HT-29 (cell line): ENCODE measurements around the gene NR2E3. TPM values are rescaled to one million over a fixed set of nuclear protein-coding genes. Genes with fewer than 3 reads are reported as not detected.
"Not testable (repeated sequence)": the region's sequence is repeated elsewhere in the genome, so short reads cannot be mapped to it uniquely, and the experiment has no call there.

ENCODE experiments used
- DNase-seq: peaks from one replicate; pipeline ENCODE4 v3.0.0-alpha.2; 2015; ENCODE audit warnings: low spot score
- small RNA-seq: library from RNA; depleted of rRNA; stranded (forward); fragments of <200 nt; gene quantifications from one replicate; pipeline ENCODE3, GENCODE V24; 2014
- total RNA-seq: library from RNA; depleted of rRNA; stranded (reverse); fragments of >200 nt; shearing (Covaris generic); gene quantifications from 2 replicates; pipeline ENCODE4 v1.2.3, GENCODE V29; 2014

Gene NR2E3
- total RNA-seq, 1 experiment from 2014 or later = 0.46 TPM

- DNase-seq = no peak
Measured at GRCh38 chr15:71813723-71814470, 3.5 kb downstream of the NR2E3 start.

GRCh38 chr15:71815301-71815700 is 4.9 kb downstream of the NR2E3 start:
- no peak for DNase-seq

- DNase-seq = no peak
Measured at GRCh38 chr15:71817351-71817750, 7.0 kb downstream of the NR2E3 start.

GRCh38 chr15:71820127-71820526 is 9.8 kb downstream of the NR2E3 start:
- no peak for DNase-seq

GRCh38 chr15:71821547-71822129 is 11.3 kb downstream of the NR2E3 start:
- no peak for DNase-seq

- DNase-seq = no peak
Measured at GRCh38 chr15:71822890-71823630, 12.7 kb downstream of the NR2E3 start.

- no peak for DNase-seq
Measured at GRCh38 chr15:71823801-71824200, 13.4 kb downstream of the NR2E3 start.

GRCh38 chr15:71825021-71825730 is 14.8 kb downstream of the NR2E3 start:
- no peak for DNase-seq

GRCh38 chr15:71826196-71826595 is 15.8 kb downstream of the NR2E3 start:
- DNase-seq = no peak

GRCh38 chr15:71830981-71831380 is 20.6 kb downstream of the NR2E3 start:
- DNase-seq = no peak

- DNase-seq = no peak
Measured at GRCh38 chr15:71841563-71841962, 31.2 kb downstream of the NR2E3 start.

GRCh38 chr15:71844916-71845315 is 34.6 kb downstream of the NR2E3 start:
- DNase-seq = no peak

GRCh38 chr15:71853543-71853942 is 43.2 kb downstream of the NR2E3 start:
- DNase-seq = no peak

GRCh38 chr15:71858232-71858631 is 47.9 kb downstream of the NR2E3 start:
- not testable (repeated sequence) for DNase-seq

Small RNA genes lying within 50 kb of the gene (small RNA-seq; reads per million reads assigned to genes)
- 4.7 reads per million, percentile 82 among the genes with 10 or more reads in this experiment for gene RNA5SP399
